Right atrium auricular region (tissue), 2 donors: ENCODE results near the gene SDR42E1. TPM values are rescaled to one million over a fixed set of nuclear protein-coding genes. Genes with fewer than 3 reads are reported as not detected.

Experiments
- DNase-seq: peaks from one replicate; pipeline ENCODE4 v3.0.0-alpha.2; 2019; ENCODE audit warnings: low spot score
- H3K27ac ChIP-seq, 2 donors: fragments of 200-600 bp; sonication (generic); 1 replicate in 1 of 2; 2 replicates in 1 of 2; pipeline ENCODE4 v1.5.1; 2016 to 2019
- H3K27me3 ChIP-seq, 2 donors: fragments of 200-600 bp; sonication (generic); one replicate each; pipeline versions ENCODE4 v1.5.1 to v1.6.0; 2017 to 2019
- H3K36me3 ChIP-seq: fragments of 200-600 bp; sonication (generic); one replicate; pipeline ENCODE4 v1.5.1; 2016
- H3K4me1 ChIP-seq, 2 donors: fragments of 200-600 bp; sonication (generic); one replicate each; pipeline versions ENCODE4 v1.5.1 to v1.6.0; 2017 to 2019
- H3K4me3 ChIP-seq, 2 donors: fragments of 200-600 bp; sonication (generic); 1 replicate in 1 of 2; 2 replicates in 1 of 2; pipeline ENCODE4 v1.5.1; 2017 to 2019; ENCODE audit warnings: mild to moderate bottlenecking in 1 of 2, moderate library complexity in 1 of 2
- H3K9me3 ChIP-seq, 2 donors: fragments of 200-600 bp; sonication (generic); one replicate each; pipeline ENCODE4 v1.5.1; 2019
- total RNA-seq, 2 donors: library from RNA; depleted of rRNA; stranded (reverse); fragments of >200 nt; gene quantifications; one replicate each; pipeline ENCODE4 v1.1.0, GENCODE V29; 2016
- TF ChIP-seq, protein P1 (sequence below), 2 donors: fragments of 200-600 bp; sonication (generic); IDR thresholded peaks; one replicate each; pipeline ENCODE4 v1.5.1; 2019; ENCODE audit warnings: antibody characterized with exemption in 2 of 2

The SDR42E1 gene
- total RNA-seq, 2 donors from 2014 or later = 0.11 to 0.90 TPM

DNA sequence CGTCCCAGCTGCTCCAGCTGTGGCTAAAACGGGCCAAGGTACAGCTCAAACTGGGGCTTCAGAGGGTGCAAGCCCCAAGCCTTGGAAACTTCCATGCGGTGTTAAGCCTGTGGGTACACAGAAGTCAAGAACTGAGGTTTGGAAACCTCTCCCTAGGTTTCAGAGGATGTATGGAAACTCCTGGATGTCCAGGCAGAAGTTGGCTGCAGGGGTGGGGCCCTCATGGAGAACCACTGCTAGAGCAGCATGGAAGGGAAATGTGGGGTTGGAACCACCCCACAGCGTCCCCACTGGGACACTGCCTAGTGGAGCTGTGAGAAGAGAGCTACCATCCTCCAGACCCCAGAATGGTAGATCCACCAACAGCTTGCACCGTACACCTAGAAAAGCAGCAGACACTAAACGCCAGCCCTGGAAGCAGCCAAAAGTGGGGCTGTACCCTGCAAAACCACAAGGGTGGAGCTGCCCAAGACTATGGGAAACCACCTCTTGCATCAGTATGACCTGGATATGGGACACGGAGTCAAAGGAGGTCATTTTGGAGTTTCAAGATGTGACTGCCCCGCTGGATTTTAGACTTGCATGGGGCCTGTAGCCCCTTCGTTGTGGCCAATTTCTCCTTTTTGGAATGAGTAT, 2.2 kb downstream of the SDR42E1 start:
- Histone ChIP-seq H3K4me1 (no peaks in the 10 kb centered on the region), H3K27me3 (no peaks in the 10 kb centered on the region), H3K4me3 (no peak overlapping the region), H3K9me3 (peaks cover 7 to 12% of the 10 kb centered on the region in 2 donors), H3K27ac (no peak overlapping the region), H3K36me3 (no peaks in the 10 kb centered on the region)
- TF ChIP-seq, protein P1, sequence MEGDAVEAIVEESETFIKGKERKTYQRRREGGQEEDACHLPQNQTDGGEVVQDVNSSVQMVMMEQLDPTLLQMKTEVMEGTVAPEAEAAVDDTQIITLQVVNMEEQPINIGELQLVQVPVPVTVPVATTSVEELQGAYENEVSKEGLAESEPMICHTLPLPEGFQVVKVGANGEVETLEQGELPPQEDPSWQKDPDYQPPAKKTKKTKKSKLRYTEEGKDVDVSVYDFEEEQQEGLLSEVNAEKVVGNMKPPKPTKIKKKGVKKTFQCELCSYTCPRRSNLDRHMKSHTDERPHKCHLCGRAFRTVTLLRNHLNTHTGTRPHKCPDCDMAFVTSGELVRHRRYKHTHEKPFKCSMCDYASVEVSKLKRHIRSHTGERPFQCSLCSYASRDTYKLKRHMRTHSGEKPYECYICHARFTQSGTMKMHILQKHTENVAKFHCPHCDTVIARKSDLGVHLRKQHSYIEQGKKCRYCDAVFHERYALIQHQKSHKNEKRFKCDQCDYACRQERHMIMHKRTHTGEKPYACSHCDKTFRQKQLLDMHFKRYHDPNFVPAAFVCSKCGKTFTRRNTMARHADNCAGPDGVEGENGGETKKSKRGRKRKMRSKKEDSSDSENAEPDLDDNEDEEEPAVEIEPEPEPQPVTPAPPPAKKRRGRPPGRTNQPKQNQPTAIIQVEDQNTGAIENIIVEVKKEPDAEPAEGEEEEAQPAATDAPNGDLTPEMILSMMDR (IDR thresholded peaks at IDR 0.05) = no peak
- DNase-seq = no peak

DNA sequence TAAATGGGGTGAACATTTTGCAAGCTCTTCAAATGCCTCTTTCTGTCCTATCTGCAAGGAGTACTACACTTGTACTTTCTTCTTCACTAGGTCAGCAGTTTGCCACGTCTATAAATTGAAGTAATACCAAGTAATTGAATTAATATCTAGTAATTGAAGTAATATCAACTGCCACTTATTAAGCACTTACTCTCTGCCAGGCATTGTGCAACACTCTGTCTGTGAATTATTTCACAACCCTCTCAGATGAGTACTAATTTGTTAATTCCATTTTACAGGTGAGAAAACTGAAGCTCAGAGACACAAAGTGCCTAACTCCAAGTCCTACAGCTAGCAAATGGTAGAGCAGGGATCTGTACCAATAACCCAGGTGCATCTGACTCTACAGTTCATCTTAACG, 4.1 kb downstream of the SDR42E1 start:
- no peaks in the 10 kb centered on the region for H3K4me1 ChIP-seq
- no peak for DNase-seq
- H3K36me3 ChIP-seq = no peaks in the 10 kb centered on the region
- peaks cover 7 to 12% of the 10 kb centered on the region in 2 donors for H3K9me3 ChIP-seq
- H3K27ac ChIP-seq = no peak overlapping the region
- no peak overlapping the region for H3K4me3 ChIP-seq
- H3K27me3 ChIP-seq = no peaks in the 10 kb centered on the region
- TF ChIP-seq, protein P1 (IDR thresholded peaks at IDR 0.05) = no peak

DNA sequence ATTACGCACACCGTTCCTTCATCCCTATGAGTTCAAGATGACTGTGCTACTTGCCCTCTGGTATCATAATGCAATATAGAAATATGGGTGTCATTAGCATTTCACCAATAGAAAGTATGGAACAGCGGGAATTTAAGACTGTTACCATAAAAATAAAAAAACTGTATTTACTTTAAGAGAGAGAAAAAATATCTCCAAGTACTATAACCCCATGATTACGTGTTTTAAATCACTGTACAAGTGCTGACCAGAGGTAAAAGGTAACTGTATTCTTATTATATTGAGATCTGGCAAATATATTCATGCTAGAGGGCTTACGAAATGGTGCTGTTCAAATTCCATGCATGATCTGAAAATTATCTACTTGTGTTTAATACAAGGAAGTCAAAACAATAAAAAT, 5.2 kb downstream of the SDR42E1 start:
- Histone ChIP-seq H3K27me3 (no peaks in the 10 kb centered on the region), H3K36me3 (no peaks in the 10 kb centered on the region), H3K4me1 (no peaks in the 10 kb centered on the region), H3K9me3 (peaks cover 7 to 12% of the 10 kb centered on the region in 2 donors), H3K4me3 (no peak overlapping the region), H3K27ac (no peak overlapping the region)
- DNase-seq = no peak
- TF ChIP-seq, protein P1 (IDR thresholded peaks at IDR 0.05) = no peak

DNA sequence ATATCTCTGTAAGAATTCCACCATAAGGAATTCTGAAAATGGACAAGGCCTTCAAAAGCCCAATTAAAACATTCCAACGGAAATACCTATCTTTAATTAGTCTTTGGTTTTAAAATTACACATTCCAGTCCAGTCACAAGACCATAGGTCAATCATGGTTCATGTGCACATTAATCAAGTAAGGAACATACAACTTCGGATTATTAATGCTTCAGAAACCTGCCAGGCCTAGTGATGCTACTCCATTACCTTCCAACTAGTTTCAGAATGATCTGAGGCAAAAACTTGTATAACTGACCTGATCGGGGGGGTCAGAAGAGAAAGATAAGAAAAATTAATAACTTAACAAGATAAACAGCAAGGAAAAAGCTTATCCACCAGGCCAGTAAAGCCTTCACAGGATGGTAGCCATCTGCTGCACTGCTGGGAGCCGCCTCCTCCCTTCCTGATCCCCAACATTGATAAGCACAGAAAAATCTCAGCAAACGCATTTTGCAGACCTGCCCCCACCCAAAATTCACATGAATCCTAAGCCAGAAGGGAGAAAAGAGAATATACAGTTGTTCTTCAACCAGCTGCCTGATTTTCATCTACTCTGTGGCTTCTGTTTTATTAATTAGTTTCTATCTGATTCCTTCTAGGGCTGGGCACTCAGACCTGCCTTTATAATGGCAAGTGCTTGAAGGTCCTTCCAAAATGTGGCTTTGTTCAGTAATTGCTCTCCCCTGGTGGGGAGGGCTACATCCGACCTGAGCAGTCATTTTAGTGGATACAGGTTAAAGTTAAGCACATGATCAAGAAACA, 6.0 kb downstream of the SDR42E1 start:
- TF ChIP-seq, protein P1 (IDR thresholded peaks at IDR 0.05) = no peak
- Histone ChIP-seq H3K4me1 (no peaks in the 10 kb centered on the region), H3K4me3 (no peak overlapping the region), H3K27me3 (no peaks in the 10 kb centered on the region), H3K9me3 (peaks cover 7 to 12% of the 10 kb centered on the region in 2 donors), H3K36me3 (no peaks in the 10 kb centered on the region), H3K27ac (no peak overlapping the region)
- DNase-seq = no peak

DNA sequence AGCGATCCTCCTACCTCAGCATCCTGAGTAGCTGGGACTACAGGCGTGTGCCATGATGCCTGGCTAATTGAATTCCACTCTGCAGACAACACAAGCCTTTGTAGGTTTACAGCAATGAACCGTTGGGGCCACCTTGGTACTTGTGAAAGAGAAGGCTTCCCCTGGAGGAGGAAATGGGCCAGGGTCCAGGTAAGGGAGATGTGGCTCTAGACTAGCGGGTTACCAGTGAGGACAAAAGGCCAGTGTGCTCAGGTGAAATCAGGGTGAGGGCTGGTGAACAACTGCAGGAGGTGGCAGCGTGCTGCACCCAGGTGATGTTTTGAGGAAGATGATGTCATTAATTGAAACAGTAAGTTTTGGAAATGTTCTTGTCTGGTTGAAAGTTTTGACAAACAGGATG, 6.7 kb downstream of the SDR42E1 start:
- TF ChIP-seq, protein P1 (IDR thresholded peaks at IDR 0.05) = no peak
- peaks cover 7 to 11% of the 10 kb centered on the region in 2 donors for H3K9me3 ChIP-seq
- no peaks in the 10 kb centered on the region for H3K36me3 ChIP-seq
- no peaks in the 10 kb centered on the region for H3K27me3 ChIP-seq
- no peaks in the 10 kb centered on the region for H3K4me1 ChIP-seq
- no peak overlapping the region for H3K27ac ChIP-seq
- no peak overlapping the region for H3K4me3 ChIP-seq
- DNase-seq = no peak
